Mammary epithelial cell (primary cell): ENCODE results near the gene RIMS1.

Source experiments
- EZH2 ChIP-seq: IDR thresholded peaks from 2 replicates; pipeline ENCODE4 v1.6.1; 2012; ENCODE audit warnings: low read length, inconsistent platforms, borderline replicate concordance
- TF ChIP-seq, protein P1 (sequence below), 2 donors: IDR thresholded peaks in 1 of 2; conservative IDR thresholded peaks in 1 of 2; 2 replicates each; pipeline ENCODE4 v1.5.1; 2011 to 2012; ENCODE audit warnings: inconsistent platforms in 2 of 2, low read length in 2 of 2, mild to moderate bottlenecking in 2 of 2, control low read depth in 1 of 2, low read depth in 1 of 2; ENCODE audit not compliant: insufficient read depth in 1 of 2; ENCODE audit errors: extremely low read depth in 1 of 2

- TF ChIP-seq EZH2 = no peak
- TF ChIP-seq, protein P1, sequence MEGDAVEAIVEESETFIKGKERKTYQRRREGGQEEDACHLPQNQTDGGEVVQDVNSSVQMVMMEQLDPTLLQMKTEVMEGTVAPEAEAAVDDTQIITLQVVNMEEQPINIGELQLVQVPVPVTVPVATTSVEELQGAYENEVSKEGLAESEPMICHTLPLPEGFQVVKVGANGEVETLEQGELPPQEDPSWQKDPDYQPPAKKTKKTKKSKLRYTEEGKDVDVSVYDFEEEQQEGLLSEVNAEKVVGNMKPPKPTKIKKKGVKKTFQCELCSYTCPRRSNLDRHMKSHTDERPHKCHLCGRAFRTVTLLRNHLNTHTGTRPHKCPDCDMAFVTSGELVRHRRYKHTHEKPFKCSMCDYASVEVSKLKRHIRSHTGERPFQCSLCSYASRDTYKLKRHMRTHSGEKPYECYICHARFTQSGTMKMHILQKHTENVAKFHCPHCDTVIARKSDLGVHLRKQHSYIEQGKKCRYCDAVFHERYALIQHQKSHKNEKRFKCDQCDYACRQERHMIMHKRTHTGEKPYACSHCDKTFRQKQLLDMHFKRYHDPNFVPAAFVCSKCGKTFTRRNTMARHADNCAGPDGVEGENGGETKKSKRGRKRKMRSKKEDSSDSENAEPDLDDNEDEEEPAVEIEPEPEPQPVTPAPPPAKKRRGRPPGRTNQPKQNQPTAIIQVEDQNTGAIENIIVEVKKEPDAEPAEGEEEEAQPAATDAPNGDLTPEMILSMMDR (conservative IDR thresholded peaks at IDR 0.05 in 1 of 2, IDR thresholded peaks at IDR 0.05 in 1 of 2; ENCODE audit: extremely low read depth in 1 of 2, insufficient read depth in 1 of 2, low read depth in 1 of 2, low read length in 2 of 2) = no peak
Observed at GRCh38 chr6:72382602-72383529, 496.5 kb downstream of the RIMS1 start.
